Activated T-cell treated with anti-CD3 and anti-CD28 coated beads for 24 hours (primary cell): ENCODE measurements around the gene RHD.
"Not testable (repeated sequence)": the region's sequence is repeated elsewhere in the genome, so short reads cannot be mapped to it uniquely, and the experiment has no call there.

ENCODE experiments used
- DNase-seq: peaks from one replicate; pipeline ENCODE4 v3.0.0-alpha.2; 2020; ENCODE audit warnings: low read depth

RHD gene

DNA sequence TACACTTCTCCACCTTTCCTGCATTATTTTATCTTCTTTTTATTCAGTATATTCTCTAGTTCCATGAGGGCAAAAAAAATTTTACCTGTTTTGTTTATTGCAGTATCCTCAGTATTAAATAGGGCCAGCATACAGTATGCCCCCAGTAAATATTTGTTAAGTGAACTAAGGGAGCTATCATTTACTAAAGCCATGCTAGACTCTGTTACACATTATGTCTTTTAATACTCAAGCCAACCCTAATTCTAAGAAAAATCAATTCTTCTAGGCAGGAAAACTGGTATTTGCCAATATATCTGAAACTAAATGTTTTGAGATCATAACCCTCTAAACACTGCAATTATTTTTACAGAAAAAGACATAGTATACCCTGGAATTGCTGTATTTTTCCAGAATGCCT, 84.1 kb downstream of the RHD start:
- no peak for DNase-seq

DNA sequence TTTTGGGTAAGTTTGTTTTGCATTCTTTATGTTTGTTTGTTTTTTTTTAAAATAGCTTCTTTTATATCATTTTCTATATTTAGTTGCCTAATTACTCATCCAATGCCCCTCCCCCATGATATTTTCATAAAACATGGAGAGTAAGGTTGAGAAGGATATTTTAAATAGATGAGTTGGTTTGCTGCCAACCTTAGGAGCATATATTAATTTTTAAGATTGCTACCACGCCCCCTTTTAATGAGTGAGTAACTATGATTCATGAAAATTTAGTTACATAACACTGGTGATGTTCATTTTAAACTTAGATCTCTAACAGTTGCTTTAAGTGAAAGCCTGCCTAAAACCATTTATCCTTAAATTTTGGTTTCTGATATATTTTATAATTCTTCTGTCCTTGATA, 84.5 kb downstream of the RHD start:
- no peak for DNase-seq

DNA sequence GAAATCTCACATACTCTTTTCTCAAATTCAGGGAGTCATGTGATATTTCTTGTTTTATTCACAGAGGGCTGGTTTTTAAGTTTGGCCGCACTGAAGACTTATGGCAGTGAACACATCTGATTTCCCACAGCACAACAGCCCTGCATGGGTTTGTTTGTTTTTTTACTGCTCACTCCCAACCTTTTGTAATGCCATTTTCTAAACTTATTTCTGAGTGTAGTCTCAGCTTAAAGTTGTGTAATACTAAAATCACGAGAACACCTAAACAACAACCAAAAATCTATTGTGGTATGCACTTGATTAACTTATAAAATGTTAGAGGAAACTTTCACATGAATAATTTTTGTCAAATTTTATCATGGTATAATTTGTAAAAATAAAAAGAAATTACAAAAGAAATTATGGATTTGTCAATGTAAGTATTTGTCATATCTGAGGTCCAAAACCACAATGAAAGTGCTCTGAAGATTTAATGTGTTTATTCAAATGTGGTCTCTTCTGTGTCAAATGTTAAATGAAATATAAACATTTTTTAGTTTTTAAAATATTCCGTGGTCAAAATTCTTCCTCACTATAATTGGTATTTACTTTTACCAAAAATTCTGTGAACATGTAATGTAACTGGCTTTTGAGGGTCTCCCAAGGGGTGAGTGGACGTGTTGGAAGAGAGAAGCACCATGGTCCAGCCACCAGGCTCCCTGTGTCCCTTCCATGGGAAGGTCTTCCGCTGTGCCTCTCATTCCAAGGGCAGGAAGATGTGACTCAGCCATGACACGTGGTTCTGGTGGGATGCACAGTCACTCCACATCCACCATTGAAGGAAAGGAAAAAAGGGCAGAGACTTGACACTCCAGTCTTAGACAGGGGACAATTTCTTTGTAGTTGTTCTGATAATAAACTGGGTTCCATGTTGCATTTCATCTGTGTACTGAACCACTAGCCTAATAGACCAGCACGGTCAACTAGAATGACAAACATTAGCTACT, 88.6 kb downstream of the RHD start:
- no peak for DNase-seq

DNA sequence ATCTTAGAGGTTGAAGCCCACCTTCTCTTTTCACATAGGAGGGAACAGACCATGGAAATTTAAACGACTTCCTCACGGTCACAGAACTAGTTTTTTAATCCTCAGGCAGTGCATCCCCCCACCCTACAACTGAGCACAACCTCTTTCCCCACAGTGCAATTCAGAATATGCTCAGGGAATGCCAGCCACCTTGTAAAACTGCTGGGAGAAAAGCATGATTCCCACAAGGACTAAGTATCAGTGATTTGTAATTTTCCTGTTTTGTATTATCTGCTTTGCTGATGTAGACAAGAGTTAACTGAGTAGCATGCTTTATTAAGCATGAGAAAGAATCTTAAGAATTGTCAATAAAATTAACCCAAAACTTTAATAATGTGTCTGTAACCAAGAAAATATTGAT, 89.6 kb downstream of the RHD start:
- no peak for DNase-seq

DNA sequence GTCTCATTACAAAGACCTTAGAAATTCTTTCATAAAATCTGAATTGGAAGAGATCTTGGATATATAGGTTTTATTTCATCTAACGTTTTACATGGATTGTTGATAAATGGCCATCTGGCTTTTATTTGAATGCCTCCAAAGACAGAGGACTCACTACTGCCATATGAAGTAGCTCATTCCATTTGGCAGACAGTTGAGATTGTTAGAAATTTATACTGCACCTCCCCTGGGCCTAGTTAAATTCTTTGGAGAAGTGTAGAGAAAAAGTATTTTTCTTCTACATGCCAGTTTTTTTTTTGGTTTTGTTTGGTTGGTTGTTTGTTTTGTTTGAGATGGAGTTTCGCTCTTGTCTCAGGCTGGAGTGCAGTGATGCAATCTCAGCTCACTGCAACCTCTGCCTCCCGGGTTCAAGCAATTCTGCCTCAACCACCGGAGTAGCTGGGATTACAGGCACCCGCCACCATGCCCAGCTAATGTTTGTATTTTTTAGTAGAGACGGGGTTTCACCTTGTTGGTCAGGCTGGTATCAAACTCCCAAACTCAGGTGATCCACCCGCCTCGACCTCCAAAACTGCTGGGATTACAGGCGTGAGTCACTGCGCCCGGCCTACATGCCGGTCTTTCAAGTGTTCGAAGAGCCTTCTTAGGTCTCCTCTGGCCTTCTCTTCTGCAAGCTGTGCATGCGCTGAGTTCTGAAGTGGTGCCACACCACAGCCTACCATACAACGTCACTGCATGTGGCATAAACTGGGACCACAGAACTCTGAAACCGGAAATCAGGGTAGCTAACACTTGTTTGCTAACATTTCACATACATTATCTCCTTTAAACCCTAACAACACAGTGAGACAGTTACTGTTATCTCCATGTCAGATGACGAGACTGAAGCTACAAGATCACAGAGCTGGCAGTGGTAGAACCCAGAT, 90.6 kb downstream of the RHD start:
- not testable (repeated sequence) for DNase-seq

DNA sequence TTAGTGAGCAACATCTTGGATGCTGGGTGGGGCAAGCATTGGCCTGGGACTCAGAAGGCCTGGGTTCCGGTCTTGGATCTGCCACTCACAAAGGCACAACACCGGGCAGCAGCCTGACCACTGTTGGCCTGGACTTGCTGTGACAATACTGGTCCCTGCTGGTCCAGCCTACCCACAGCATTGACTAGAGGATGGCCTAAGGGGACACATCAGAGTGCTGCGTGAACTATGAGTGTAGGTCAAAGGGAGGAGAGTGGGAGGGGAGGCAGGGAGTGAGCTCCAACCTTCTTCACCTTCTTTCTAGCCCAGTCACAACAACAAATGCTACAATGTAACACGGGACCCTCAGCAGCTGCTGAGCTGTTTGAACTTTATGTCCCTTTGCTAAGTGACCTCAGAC, 96.9 kb downstream of the RHD start:
- no peak for DNase-seq

DNA sequence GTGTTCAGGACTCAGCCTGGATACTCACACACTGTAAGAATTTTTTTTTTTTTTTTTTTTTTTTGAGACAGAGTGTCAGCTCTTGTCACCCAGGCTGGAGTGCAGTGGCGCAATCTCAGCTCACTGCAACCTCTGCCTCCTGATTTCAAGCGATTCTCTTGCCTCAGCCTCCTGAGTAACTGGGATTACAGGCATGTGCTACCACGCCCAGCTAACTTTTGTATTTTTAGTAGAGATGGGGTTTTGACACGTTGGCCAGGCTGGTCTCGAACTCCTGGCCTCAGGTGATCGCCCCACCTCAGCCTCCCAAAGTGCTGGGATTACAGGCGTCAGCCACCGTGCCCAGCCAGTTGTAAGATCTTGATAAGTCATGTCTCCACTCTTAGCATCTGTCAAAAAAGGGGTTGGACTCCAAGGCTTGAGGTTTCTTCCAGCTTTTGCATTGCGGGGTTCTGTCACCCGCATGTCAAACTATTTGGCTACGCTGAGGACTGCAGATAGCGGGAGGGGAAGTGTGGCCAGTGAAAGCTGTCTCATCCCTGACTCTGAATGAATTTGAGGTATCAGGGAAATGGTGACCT, 97.5 kb downstream of the RHD start:
- not testable (repeated sequence) for DNase-seq

DNA sequence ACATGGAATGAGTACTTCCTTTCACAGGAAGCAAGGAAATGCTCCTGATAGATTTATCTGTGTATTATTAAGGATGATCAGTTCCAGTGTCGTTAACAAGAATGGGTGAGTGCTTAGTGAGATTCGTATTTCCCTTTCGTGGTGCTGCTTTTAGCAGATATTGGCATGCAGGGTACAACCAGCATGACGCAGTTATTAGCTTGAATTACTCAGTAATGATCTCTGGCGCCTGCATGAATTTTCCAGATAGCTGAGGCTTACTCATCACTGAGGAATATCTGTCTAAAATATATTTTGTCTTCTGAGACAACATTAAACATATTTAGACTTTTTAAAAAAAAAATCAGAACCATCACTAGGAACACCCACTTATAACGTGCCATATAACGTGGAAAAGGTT, 99.4 kb downstream of the RHD start:
- not testable (repeated sequence) for DNase-seq

DNA sequence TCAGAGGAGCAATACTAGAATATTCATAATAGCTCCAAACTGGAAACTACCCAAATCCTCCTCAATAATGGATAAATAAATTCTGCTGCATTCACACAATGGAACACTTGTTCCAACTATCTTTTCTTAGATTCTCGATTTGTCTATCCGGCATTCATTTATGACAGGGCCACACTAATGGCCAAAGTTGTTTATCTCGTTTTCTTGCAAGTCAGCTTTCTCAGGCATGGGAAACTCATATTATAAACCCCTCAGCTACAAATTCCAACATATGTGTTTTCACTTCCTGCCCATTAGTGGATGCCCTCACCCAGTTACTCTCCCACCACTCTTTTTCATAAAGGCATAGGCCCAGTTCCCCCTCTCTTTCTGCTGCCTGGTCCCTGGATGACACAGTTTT, 106.1 kb downstream of the RHD start:
- DNase-seq = not testable (repeated sequence)
